GM21737 (cell line): ENCODE measurements around the gene CNTNAP2.
"Not testable (repeated sequence)": the region's sequence is repeated elsewhere in the genome, so short reads cannot be mapped to it uniquely, and the experiment has no call there.

Experiments
- ATAC-seq: cut with Tn5 transposase; IDR thresholded peaks from one replicate; pipeline ENCODE4 v1.9.1; 2021; ENCODE audit warnings: mild to moderate bottlenecking, moderate library complexity; ENCODE audit not compliant: unreplicated experiment

CNTNAP2 gene

DNA sequence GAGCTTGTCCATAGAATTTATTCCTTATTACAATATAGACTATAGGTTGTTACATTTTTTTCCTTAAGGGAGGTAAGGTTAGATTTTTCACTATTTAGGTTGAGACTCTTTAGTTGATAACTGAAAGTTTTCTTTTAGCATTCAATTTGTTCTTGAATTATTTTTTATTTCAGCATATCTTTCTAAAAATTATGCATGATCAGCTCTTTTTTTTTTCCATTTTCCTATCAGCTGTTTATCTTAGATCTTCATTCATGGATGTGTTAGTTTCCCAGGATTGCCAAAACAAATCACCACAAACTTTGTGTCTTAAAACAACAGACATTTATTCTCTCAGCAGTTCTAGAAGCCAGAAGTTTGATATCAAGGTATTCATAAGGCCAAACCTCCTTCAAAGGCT lies 1558.1 kb downstream of the CNTNAP2 start:
- no peak for ATAC-seq

DNA sequence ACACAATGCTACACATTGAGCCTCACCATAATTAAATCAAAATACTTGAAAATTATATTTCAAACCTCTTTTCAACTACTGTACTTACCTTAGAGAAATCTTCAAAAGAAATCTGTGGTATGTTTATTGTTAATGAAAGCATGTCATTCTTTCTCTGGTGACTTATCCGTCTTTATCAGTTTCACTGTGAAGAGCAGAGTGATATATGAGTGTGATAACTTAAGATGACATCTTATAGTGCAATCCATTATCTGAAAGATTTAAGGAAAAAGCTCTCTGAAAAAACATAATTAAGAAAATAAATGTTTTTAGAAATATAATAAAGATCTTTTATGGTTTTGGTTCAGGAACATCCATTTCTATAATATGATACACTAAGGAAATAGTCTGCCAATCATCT lies 1562.3 kb downstream of the CNTNAP2 start:
- ATAC-seq = no peak

DNA sequence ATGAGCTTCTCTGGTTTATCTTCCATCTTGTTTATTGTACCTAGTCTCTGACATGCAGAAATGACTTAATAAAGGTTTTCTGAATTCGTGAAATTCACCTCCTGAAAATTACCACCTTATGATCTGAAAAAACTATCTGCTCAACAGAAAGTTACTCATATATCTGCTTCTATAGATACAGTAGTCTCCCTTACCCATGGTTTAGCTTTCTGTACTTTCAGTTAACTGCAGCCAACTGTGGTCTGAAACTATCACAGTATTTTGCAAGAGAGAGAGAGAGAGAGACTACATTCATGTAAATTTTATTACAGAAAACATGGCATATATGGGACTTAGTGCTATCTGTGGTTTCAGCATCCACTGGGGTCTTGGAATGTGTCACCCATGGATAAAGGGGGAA lies 1564.9 kb downstream of the CNTNAP2 start:
- no peak for ATAC-seq

DNA sequence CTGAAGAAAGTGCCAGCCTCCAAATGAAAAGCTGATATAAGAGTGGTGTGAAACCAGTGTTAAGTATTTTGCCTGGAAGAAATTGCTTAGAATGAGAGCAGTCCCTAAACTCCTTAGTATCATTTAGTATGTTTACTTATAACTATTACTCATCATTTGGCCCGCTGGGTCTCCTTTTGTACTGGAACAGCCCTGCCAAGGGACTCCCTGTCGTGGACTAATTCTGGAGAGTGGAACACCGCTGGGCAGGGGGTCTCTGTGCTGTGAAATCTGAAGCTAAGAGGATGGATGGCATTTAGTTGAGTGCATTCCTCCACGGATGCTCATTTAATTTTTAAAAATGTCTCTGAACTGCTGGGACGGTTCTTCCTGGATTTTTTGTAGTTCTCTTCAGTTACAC lies 1584.1 kb downstream of the CNTNAP2 start:
- ATAC-seq = no peak

DNA sequence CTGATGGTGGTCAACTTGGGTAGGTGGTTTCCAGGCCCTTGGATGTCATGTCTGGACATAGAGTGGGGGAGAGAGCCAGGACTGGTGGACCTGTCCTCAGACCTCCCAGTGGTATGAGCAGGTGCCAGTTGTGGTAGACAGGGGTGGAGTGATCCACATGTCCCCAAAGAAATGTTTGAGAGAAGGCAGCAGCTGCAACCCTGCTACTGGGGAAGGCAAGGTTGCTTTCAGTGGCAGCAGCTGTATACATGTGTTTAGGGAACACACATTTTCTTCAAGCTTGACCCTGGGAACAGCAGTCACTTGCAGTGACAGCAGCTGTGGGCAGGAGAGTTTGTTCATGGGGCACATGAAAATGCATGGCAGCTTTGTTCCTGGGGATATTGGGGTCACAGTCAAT lies 1591.3 kb downstream of the CNTNAP2 start:
- ATAC-seq = no peak

DNA sequence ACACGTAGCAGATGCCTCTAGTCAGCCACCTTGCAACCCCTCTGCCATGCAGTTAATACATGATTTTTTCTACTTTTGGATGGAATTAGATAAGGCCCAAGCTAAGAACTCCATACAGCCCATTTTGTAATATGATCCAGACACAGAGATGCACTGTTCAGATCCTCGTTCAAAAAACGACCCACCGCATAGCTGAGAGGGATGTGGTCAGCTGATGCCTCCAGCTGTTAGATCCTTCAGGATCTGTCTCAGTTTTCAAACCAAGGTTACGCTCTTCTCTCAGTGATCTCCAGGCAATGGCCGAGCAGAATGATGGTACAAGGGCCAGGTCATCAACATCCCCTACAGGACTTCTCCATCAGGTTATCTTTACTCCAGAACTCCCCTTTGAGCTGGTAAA lies 1592.3 kb downstream of the CNTNAP2 start:
- no peak for ATAC-seq

DNA sequence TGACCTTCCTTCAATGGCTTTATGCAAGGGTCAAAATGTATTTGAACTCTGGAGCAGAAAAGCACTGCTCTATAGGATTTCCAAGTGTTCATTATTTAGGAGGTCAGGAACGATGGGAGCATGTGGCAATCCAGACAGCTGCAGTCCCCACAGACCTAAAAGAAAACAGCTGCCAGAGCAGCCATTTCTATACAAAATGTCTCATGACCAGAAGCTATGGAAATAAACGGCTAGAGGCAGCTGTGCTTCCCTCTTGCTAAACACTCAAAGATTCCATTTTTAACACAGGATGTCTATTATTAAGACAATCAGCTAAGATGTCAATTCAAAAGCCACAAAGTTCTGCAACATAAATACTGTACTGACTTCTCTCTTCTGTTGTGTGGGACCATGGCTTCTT lies 1594.8 kb downstream of the CNTNAP2 start:
- ATAC-seq = no peak

DNA sequence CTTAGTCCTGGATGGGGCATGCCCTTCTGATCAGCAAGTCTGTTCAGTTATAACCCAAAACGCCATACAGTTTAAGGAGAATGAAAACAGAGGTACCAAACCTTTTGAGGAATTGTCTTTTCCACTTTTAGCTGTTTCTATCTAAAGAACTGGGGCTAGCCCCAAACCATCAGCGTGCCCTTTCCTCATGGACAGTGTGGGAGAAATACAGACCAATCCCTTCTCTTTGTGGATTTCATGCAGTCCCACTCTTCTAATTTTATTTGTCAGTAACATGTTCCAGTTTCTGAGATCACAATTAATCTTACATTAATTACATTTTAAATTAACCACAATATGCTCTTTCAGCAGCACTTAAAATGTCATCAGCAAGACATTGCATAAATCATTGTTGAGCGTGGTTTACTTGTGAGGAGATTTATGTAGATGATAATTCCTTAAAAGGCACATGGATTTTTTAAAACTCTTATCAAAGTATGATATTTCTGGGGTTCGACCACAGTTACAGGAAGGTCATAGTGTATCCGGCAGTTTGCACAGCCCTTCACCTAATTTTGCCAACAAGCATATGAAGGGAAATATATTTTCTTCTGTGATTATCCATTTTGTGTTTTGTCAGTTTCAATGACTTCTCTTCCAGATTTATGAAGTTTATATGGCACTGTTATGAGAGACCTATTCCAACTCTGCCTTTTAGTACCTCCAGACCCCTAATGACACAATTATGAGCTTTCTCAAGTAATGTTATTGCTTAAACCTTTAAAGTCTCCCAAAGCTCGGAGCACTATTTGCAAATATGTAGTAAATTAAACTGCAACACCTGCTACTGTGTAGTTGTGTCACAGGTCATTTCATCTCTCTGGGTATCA lies 1605.6 kb downstream of the CNTNAP2 start:
- ATAC-seq = no peak

DNA sequence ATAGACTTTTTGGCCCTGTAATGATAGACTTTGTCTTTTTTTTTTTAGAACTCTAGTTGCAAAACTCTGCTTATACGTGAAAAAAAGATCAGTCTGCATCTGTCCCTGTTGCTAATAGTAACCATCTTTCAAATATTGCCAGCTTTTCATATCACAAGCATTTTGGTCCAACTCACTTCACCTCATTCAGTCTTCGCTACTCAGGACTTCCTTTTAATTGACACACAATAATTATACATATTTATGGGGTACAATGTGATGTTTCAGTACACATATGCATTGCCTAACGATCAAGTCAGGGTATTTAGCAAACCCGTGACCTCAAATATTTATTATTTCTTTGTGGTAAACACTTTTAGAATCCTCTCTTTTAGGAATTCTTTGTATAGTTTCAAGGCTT lies 1606.9 kb downstream of the CNTNAP2 start:
- ATAC-seq = no peak

DNA sequence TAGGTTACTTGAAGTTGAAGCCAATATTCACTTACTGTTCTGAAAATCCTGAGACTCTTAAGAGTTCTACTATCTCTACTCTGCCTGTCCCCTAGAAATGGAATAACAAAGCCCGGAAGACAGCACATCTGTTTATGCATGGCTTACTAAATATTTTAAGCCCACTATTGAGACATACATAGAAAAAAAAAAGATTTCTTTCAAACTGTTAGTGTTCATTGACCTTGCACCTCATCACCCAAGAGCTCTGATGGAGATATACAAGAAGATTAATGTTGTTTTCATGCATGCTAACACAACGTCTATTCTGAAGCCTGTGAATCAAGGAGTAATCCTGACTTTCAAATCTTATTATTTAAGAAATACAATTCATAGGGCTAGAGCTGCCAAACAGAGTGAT lies 1614.7 kb downstream of the CNTNAP2 start:
- ATAC-seq = no peak

DNA sequence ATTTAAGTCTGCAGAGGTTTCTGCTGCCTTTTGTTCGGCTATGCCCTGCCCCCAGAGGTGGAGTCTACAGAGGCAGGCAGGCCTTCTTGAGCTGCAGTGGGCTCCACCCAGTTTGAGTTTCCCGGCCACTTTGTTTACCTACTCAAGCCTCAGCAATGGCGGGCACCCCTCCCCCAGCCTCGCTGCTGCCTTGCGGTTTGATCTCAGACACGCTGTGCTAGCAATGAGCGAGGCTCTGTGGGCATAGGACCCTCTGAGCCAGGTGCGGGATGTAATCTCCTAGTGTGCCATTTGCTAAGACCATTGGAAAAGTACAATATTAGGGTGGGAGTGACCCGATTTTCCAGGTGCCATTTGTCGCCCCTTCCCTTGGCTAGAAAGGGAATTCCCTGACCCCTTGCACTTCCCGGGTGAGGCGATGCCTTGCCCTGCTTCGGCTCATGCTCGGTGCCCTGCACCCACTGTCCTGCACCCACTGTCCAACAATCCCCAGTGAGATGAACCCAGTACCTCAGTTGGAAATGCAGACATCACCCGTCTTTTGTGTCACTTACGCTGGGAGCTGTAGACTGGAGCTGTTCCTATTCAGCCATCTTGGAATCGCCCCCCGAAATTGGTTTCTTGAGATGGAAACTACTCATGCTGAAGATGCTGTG lies 1621.1 kb downstream of the CNTNAP2 start:
- not testable (repeated sequence) for ATAC-seq

DNA sequence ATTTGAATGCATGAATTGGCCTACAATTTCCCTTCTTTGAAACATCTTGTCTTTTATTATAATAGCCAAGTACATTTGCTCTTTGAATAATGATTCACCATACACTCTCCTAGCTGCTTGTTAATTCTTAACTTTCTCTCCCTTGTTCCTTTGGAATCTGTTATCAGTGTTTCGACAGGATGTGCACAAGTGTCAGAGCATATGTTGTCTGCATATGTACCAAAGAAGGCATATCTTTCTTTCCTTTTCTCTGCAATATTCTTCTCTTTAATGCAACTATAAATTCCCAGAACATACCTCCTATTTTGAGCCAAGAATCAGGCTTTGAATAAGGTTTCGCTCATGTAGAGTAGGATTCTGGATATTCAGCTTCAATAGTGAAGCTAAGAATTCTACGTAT lies 1625.7 kb downstream of the CNTNAP2 start:
- ATAC-seq = no peak

DNA sequence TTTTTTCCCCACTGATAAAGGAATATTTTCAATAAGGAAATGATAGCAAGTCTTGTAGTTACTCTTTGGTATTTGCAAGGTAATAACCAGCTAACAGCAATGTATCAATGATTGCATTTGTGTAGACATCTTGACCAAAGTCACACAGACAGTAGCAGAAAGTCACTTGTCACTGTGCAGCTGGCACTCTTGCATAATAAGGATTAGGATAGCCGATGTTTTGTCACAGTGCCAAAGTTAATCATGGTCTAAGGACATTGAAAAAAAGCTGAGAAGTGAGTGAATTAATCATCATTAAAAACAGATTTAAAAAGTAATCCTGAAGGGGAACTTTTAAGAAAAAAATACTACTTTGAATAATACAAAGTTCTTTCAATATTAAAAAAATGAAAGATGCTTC lies 1639.7 kb downstream of the CNTNAP2 start:
- ATAC-seq = no peak

DNA sequence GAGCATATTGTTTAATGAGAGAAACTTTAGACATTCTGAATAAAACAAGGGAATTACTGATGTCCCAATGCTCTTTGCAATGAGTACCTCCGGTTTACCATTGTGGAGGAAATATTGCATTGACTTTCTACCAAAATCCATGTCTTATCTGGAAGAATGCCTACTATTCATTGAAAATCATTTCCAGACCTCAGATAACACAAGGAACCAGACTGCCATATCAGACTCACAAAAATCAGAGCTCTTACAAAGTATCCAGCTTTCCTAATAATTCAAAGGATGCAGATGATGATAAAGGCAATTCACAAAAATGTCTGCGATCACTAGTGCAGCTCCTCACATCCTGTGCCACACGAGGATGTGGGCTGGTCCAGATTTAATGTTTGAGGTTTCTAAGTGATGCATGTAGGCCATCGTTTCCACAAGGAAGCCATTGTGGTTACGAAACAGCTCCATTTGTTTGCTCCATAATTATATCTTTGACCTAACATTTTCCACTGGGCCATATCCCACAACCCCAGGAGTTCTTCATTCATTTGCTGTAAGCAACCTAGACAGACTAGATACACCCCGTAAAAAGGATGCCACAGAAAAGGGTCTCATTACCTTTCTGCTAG lies 1642.8 kb downstream of the CNTNAP2 start:
- no peak for ATAC-seq

DNA sequence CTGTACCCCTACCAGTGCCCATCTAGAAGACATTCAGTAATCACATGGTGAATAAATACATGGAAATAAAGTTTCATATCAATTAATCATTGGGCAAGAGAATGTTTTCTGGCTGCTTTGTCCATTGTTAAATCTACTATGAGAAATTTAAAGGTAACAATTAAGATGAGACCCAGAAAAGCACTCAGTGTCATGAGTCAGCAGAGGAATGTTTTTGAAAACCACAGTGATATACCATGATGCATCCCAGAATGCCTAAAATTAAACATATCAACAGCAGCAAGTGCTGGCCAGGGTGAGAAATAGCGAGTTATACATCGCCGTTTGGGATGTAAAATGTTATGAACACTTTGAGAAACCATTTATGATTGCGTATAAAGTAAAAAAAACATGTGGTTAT lies 1648.7 kb downstream of the CNTNAP2 start:
- no peak for ATAC-seq

DNA sequence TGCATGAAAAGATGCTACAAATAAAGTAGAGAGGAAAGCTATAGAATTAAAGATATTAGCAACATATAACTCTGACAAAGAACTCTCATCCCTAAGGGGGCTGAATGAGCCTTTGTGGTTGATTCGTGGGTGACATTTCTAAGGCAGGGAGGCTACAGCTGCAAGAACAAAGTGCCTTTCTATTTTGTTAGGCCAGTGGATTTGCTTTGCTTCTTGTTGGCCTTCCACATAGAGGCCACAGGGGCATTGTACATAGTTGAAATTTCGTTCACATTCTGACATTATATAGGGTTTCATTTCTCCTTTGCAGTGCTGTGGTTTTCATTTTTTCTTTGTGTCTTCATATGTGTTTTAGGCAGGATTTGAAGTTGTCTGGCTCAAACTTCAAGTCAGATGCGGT lies 1654.7 kb downstream of the CNTNAP2 start:
- ATAC-seq = no peak

DNA sequence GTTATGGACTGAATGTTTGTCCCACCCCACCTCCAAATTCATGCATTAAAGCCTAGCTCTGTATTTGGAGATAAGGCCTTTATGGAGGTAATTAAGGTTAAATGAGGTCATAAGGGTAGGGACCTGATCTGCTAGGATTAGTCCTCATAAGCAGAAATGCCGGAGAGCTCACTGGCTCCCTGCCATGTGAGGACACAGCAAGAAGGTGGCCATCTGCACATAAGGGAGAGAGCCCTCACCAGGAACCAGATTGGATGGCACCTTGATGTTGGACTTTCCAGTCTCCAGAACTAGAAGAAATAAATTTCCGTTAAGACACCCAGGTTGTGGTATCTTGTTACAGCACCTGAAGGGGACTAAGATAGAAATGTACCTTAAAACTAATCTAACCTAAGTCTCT lies 1657.9 kb downstream of the CNTNAP2 start:
- ATAC-seq = no peak

DNA sequence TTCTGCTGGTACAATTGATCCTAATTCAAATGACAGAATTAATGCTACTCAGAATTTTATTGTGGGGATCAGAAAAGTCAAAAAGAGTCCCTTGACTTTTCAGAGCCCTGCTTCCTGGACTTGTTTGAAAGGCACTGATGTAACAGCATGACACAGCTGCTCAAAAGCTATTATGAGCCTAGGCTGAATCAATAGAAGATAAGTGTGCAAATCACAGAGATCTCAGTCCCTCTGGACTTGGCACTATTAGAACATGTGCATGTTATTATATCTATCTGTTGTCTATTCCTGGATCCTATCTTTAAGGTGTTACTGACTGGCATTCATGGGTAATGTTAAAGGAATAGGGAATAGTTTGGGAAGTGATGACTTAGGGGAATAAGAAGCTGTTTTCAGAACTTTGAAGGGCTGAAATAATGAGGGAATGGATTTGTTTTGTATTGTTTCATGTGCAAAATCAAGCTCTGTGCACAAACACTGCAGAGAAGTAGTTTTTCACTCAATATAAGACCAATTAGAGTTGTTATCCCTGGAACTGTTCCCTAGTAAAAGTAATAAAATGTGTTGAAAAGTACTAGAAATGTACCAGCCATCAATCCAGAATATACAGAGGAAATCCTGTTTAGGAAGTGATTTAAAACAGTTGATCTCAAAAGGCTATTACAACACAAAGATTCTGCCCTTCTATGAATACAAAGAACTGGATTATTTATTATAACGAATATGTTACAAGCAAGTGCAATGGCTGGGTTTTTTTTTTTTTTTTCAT lies 1659.1 kb downstream of the CNTNAP2 start:
- ATAC-seq = no peak

DNA sequence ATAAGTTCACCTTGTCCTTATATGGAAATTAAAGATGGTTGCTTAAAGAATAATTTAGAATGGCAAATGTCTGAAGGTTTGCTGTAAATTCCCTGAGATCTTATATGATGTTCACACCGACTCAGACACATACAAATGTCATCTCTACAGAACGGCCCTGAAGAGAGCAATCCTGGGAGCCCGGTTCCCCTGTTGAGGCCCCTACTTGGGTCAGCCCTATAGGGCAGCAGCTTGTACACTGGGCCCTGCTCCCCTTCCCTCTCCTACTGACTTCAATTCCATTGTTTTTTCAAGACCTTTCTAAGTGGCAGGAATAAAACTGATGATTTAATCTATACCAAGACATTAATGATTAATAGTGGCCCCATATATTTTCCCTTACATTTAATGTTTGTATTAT lies 1660.7 kb downstream of the CNTNAP2 start:
- no peak for ATAC-seq

DNA sequence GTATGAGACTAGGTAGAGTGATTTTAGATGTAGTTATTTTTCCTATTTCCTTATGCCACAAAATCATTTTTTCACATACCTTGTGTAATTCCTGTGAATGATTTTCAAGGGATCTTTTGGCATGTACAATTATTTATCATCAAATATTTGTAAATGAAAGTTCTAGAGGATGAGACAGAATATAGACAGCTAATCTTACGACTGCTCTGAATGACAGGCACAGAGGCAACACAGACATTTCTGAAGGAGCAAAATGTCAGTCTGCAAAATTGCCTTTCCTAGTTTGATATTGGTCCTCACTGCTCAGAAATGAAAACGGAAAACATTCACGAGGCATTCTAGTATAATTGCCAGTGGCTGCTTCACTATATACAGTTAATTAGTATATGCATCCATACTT lies 1663.3 kb downstream of the CNTNAP2 start:
- no peak for ATAC-seq

DNA sequence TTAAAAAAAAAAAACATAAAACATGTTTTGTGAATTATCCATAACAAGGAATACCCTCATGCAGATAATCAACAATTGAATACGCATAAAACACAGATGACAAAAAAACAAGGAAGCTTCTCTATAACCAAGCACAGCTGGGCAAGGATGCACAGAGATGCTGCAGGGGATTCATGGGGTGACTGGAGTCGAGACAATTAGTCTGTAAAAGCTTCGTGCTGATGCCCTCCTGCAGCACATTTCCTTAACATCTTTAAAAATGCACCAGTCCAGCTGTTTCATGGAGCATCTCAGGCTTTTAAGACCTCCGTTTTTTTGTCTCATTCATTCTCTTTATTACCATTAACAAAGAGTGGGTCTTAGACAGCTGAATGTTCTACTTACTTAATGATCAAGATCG lies 1680.0 kb downstream of the CNTNAP2 start:
- ATAC-seq = no peak
